Esophagus mucosa (tissue), 1 donor: Measurements from ENCODE around the gene TRIM9. TPM values are rescaled to one million over a fixed set of nuclear protein-coding genes. Genes with fewer than 3 reads are reported as not detected.
A peak's percentile ranks its signal among the peaks of the same experiment; 100 is the strongest.

Experiments used
- ATAC-seq: fragments of 200-7000 bp; cut with Tn5 transposase; one replicate; pipeline ENCODE4 v1.9.1; 2020
- total RNA-seq: library from RNA; stranded (reverse); gene quantifications from one replicate; pipeline ENCODE4 v1.2.4, GENCODE V29; 2023
- donor health status: DM: yes; HTN: yes; CAD: no.

The TRIM9 gene
- total RNA-seq, 1 donor from 2014 or later = 0.32 TPM

DNA sequence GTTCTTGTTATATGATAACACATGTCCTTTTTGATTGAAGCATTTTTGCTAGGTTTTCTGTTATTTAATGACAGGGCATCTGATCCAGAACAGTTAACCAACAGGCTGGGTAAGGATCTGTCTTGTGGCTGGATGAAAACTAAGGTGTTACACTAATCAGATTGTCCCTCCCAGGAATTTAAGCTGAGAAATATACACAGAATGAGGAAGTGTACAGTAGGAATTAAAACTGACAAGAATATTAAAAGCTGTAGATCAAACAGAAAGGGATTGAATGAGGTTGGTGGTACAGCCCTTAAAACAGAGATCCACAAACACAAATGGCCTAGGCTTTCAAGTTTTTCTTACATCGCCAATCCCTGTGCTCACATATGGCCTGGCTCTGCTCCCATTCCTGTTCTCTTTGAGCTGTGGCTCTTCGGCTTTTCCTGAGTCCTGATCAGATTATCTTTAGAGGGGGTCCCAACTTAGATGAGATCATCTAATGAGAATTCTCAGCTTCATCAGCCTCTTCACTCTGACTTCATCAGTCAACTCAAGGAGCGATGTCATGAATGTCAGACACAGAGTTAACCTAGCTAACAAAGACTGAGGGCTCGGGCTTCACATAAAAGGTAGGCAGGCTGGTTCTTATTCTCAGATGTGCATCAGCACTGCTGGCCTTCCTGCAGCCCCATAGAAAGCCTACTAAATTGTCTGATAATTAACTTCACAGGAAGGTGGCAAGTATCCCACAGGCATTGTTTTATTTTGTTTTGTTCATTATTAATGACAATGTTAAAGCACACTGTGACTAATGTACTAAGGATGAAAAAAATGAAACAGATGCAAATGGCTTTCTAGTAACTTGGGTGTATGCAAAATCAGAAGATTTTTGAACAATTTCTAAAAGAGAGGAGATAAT is 162.1 kb downstream of the TRIM9 start:
- ATAC-seq = peak; percentile 56

DNA sequence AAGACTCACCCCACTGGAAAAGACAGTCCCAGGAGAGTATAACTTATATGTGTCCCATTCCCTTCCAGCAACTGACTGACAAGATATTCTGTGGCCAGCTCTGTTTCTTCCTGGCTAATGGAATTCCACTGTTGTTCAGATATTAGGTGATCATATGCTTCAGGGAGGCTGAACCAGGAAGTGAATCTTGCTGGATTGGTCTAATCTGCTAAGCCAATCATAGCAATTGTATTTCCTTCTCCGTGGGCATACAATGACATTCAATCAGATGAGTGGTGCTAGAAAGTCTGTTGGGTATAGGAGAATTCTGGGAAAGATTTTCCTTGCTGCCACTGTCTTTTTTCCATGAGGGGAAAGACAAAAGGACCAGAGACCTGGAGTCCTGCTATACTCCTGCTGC is 162.7 kb downstream of the TRIM9 start:
- peak; percentile 12 for ATAC-seq

DNA sequence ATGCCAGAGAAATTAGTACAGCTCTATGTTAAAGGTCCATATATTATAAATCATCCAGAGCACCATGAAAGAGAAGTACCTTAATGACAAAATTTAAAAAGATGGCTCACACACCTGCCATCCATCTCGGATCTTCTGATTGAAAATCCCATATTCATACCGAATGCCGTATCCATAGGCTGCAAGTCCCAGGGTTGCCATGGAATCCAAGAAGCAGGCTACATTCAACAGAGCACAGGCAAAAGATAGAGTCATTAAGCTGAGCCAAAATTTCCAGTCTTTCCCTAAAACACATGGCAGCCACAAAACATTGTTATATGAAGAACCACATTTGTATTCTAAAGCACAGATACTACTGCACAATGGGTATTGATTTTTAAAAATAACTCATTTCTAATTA is 163.3 kb downstream of the TRIM9 start:
- ATAC-seq = no peak

DNA sequence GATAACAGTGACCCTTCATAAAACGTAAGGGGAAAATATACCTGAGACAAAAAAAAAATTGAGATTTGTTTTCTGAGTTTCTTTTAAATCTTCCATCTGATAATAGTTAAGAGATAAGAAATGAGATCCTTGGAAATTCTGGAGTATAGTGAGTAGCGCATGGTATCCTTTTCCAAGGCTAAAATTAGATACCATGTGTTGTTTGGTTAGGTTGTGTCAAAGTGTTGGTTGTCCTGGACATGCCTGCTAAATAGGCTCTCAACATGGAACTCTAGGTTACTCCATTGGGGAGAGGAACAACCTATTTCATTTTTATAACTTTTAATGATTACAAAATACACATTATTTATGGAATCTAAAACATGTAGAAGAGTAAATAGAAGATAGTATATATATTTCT is 165.4 kb downstream of the TRIM9 start:
- ATAC-seq = no peak

DNA sequence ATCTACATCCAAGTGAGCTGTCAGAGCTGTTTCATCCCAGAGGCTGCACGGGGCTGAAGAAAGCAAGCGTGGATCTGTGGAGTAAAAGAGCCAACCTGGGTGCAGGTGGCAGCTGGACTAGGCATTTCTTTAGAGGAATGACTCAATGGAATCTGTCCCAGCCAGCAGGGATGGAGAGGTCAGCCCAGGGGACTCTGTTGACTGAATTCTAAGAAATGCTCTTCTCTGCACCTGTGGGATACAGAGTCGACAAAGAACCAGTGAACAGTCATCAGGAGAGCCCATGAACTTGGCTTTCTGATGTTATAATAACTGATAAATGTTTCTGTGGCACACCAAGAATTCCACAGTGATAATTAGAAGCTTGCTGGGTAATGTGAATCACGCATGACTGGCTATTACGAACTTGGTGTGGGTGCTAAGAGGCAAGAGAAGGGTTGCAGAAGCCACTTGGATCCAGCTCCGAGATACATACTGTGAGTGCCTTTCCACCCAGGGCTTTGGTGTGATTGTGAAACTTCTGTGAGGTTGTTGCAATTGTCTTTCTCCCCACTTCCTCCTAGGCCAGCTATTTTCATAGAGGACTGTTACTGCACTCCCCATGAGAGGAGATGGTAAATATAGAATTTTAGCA is 166.8 kb downstream of the TRIM9 start:
- ATAC-seq = no peak

DNA sequence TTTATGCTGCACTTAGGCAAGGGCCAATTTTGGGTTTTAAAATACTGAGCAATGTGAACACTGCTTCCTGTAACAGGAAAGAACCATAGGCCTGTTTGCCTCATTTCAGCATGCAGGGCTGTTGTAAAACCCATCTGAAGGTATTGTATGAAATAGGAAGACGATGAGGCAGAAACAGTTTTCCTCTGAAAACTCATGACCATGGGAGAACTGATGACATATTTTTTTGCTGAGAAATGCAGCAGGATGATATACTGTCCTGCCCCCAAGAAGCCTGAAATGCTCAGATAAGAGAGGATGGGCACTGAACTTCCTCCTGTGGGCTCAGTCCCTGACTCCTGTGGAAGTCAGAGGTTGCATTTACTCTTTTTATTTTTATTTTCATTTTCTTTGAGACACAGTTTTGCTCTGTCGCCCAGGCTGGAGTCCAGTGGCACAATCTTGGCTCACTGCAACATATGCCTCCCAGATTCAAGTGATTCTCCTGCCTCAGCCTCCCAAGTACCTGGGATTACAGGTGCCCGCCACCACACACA is 168.0 kb downstream of the TRIM9 start:
- no peak for ATAC-seq

Other genes with a start within 250 kb of the TRIM9 start
- 0.32 TPM for gene ABHD12B, start 223.1 kb downstream of the TRIM9 start, total RNA-seq
- gene PYGL, start 150.6 kb downstream of the TRIM9 start, total RNA-seq = 138 TPM
- 19.8 TPM for gene TMX1, start 145.1 kb upstream of the TRIM9 start, total RNA-seq